GM23338 (cell line): Measurements from ENCODE around the gene NOVA1. TPM values are rescaled to one million over a fixed set of nuclear protein-coding genes. Genes with fewer than 3 reads are reported as not detected.

Experiments used
- ATAC-seq: fragments of 200-7000 bp; cut with Tn5 transposase; 3 replicates; pipeline ENCODE4 v1.9.1; 2020
- DNase-seq: peaks from one replicate; pipeline ENCODE4 v3.0.0-alpha.2; 2015; ENCODE audit warnings: low spot score
- H2AFZ ChIP-seq: fragments of 200-600 bp; sonication (generic); 2 replicates; pipeline ENCODE4 v1.8.0; 2016; ENCODE audit warnings: antibody characterized with exemption, mild to moderate bottlenecking, moderate library complexity
- H3F3A ChIP-seq: fragments of 200-600 bp; sonication (generic); replicated peaks from 2 replicates; pipeline ENCODE4 v1.8.0; 2017; ENCODE audit warnings: antibody characterized with exemption, mixed run types, low read depth
- H3K27ac ChIP-seq: fragments of 200-600 bp; sonication (generic); 2 replicates; pipeline ENCODE4 v1.6.1; 2016; ENCODE audit warnings: low read depth
- H3K27me3 ChIP-seq: fragments of 200-600 bp; sonication (generic); 2 replicates; pipeline ENCODE4 v1.8.0; 2016; ENCODE audit warnings: mild to moderate bottlenecking, mixed run types, moderate library complexity; ENCODE audit not compliant: insufficient read depth
- H3K36me3 ChIP-seq: fragments of 200-600 bp; sonication (generic); 2 replicates; pipeline ENCODE4 v1.8.0; 2016; ENCODE audit warnings: mild to moderate bottlenecking; ENCODE audit not compliant: insufficient read depth
- H3K4me1 ChIP-seq: fragments of 200-600 bp; sonication (generic); 2 replicates; pipeline ENCODE4 v1.8.0; 2016; ENCODE audit warnings: mild to moderate bottlenecking, moderate library complexity; ENCODE audit not compliant: insufficient read depth
- H3K4me2 ChIP-seq: fragments of 200-600 bp; sonication (generic); 2 replicates; pipeline ENCODE4 v1.7.1; 2017; ENCODE audit warnings: mixed run types
- H3K4me3 ChIP-seq: fragments of 200-600 bp; sonication (generic); 2 replicates; pipeline ENCODE4 v1.6.1; 2016; ENCODE audit warnings: mixed run types
- H3K79me2 ChIP-seq: fragments of 200-600 bp; sonication (generic); replicated peaks from 2 replicates; pipeline ENCODE4 v1.8.0; 2017; ENCODE audit warnings: mild to moderate bottlenecking; ENCODE audit not compliant: insufficient read depth
- H3K9me2 ChIP-seq: fragments of 200-600 bp; sonication (generic); 2 replicates; pipeline ENCODE4 v1.8.0; 2017; ENCODE audit not compliant: insufficient read depth
- H4K20me1 ChIP-seq: fragments of 200-600 bp; sonication (generic); replicated peaks from 2 replicates; pipeline ENCODE4 v1.8.0; 2017; ENCODE audit warnings: mild to moderate bottlenecking; ENCODE audit not compliant: insufficient read depth
- H3K27ac Mint-ChIP-seq: 2 replicates; pipeline ENCODE4 v1.8.0; 2020; ENCODE audit warnings: inconsistent platforms, mild to moderate bottlenecking, moderate library complexity, mixed read lengths
- H3K27me3 Mint-ChIP-seq: 3 replicates; pipeline ENCODE4 v1.8.0; 2022; ENCODE audit warnings: low read depth, mild to moderate bottlenecking, moderate library complexity, mixed read lengths, inconsistent platforms; ENCODE audit not compliant: insufficient read depth, poor library complexity
- H3K36me3 Mint-ChIP-seq: 3 replicates; pipeline ENCODE4 v1.8.0; 2021; ENCODE audit warnings: low read depth, mild to moderate bottlenecking, inconsistent platforms, moderate library complexity, mixed read lengths
- H3K4me1 Mint-ChIP-seq: 3 replicates; pipeline ENCODE4 v1.8.0; 2020; ENCODE audit warnings: mild to moderate bottlenecking, inconsistent platforms, mixed read lengths
- H3K4me3 Mint-ChIP-seq: 3 replicates; pipeline ENCODE4 v1.8.0; 2021; ENCODE audit warnings: moderate library complexity, mild to moderate bottlenecking, inconsistent platforms, mixed read lengths
- H3K9me3 Mint-ChIP-seq: 3 replicates; pipeline ENCODE4 v1.8.0; 2020; ENCODE audit warnings: moderate library complexity, mild to moderate bottlenecking, inconsistent platforms, mixed read lengths
- CREB1 ChIP-seq: fragments of 250-450 bp; sonication (Bioruptor Pico); IDR thresholded peaks from 2 replicates; pipeline ENCODE4 v1.5.0; 2020; ENCODE audit warnings: low read depth, mild to moderate bottlenecking, moderate library complexity
- CTCF ChIP-seq, 2 experiments: fragments of 200-600 bp in 1 of 2; sonication (generic) in 1 of 2; conservative IDR thresholded peaks; 2 replicates each; pipeline versions ENCODE4 v1.5.1 to v1.6.1; 2016 to 2017; ENCODE audit warnings: antibody characterized with exemption in 2 of 2, low read depth in 2 of 2, mild to moderate bottlenecking in 2 of 2, moderate library complexity in 1 of 2
- EZH2 ChIP-seq: fragments of 200-600 bp; sonication (generic); IDR thresholded peaks from one replicate; pipeline ENCODE4 v1.8.0; 2017; ENCODE audit warnings: antibody characterized with exemption, mild to moderate bottlenecking, low read depth; ENCODE audit not compliant: unreplicated experiment
- POLR2AphosphoS5 ChIP-seq: IDR thresholded peaks from 2 replicates; pipeline ENCODE4 v1.6.1; 2016; ENCODE audit warnings: antibody characterized with exemption, low read depth
- REST ChIP-seq: IDR thresholded peaks from one replicate; pipeline ENCODE4 v1.6.1; 2018; ENCODE audit warnings: antibody characterized with exemption; ENCODE audit not compliant: unreplicated experiment
- STAT1 ChIP-seq: IDR thresholded peaks from one replicate; pipeline ENCODE4 v1.6.1; 2016; ENCODE audit warnings: antibody characterized with exemption; ENCODE audit not compliant: unreplicated experiment
- ZNF114 ChIP-seq: fragments of 250-450 bp; sonication (Bioruptor Pico); IDR thresholded peaks from 2 replicates; pipeline ENCODE4 v1.5.0; 2020; ENCODE audit warnings: mild to moderate bottlenecking, moderate library complexity
- ZNF462 ChIP-seq: fragments of 250-450 bp; sonication (Bioruptor Pico); IDR thresholded peaks from 2 replicates; pipeline ENCODE4 v1.5.0; 2020; ENCODE audit warnings: mild to moderate bottlenecking, moderate library complexity
- polyA plus RNA-seq: library from polyadenylated mRNA; unstranded; fragments of >200 nt; fragmentation: Nextera tagmentation; extraction: Ambion mirVana; gene quantifications from 2 replicates; pipeline ENCODE4 v1.2.1, GENCODE V29; 2016
- total RNA-seq: library from RNA; depleted of rRNA; stranded (reverse); fragments of >200 nt; shearing (Covaris generic); gene quantifications from 2 replicates; pipeline ENCODE4 v1.2.3, GENCODE V29; 2014

NOVA1 gene
- total and polyA plus RNA-seq, 2 experiments from 2014 or later = 8.1 to 11.6 TPM

GRCh38 chr14:26601856-26602255, 4.0 kb upstream of the NOVA1 start:
- no peaks in the 10 kb centered on the region for H3K79me2 ChIP-seq
- no peak overlapping the region for H3K27ac ChIP-seq
- H2AFZ ChIP-seq = no peak overlapping the region
- no peak overlapping the region for H3K4me3 Mint-ChIP-seq
- H3K4me3 ChIP-seq = no peak overlapping the region
- H3K9me3 Mint-ChIP-seq = no peaks in the 10 kb centered on the region
- H3K36me3 ChIP-seq = no peaks in the 10 kb centered on the region
- no peaks in the 10 kb centered on the region for H4K20me1 ChIP-seq
- TF ChIP-seq STAT1 = no peak
- no peak for TF ChIP-seq REST
- TF ChIP-seq EZH2 = no peak
- TF ChIP-seq ZNF114 = no peak
- TF ChIP-seq POLR2AphosphoS5 = no peak
- no peak for TF ChIP-seq ZNF462 (CRISPR knock-in tag)
- TF ChIP-seq CREB1 = no peak
- TF ChIP-seq CTCF (conservative IDR thresholded peaks at IDR 0.05; ENCODE audit: low read depth in 2 of 2) = no peak
- DNase-seq = no peak
- H3F3A ChIP-seq = no peaks in the 10 kb centered on the region
- H3K27me3 ChIP-seq = 0 out of 2 replicates have a peak, but pooled peaks cover 9% of the 10 kb centered on the region
- H3K4me2 ChIP-seq = no peak overlapping the region
- no peaks in the 10 kb centered on the region for H3K4me1 ChIP-seq
- H3K27ac Mint-ChIP-seq = no peak overlapping the region
- peaks cover 9% of the 10 kb centered on the region; the same call in 2 of the 3 replicates for H3K4me1 Mint-ChIP-seq
- no peak for ATAC-seq
- H3K9me2 ChIP-seq = no peaks in the 10 kb centered on the region
- peaks cover 7% of the 10 kb centered on the region for H3K27me3 Mint-ChIP-seq
- no peaks in the 10 kb centered on the region for H3K36me3 Mint-ChIP-seq
